SU-DHL-6 (cell line): ENCODE measurements around the gene C1orf52.
A peak's percentile ranks its signal among the peaks of the same experiment; 100 is the strongest.

ENCODE experiments used
- H2AFZ ChIP-seq: fragments of 200-600 bp; sonication (generic); 2 replicates; pipeline ENCODE4 v1.6.1; 2014; ENCODE audit warnings: low read depth, mild to moderate bottlenecking, moderate library complexity, mixed read lengths, antibody characterized with exemption, low read length; ENCODE audit not compliant: severe bottlenecking
- H3F3A ChIP-seq: fragments of 200-600 bp; shearing (Covaris generic); 2 replicates; pipeline ENCODE4 v1.6.0; 2016; ENCODE audit warnings: antibody characterized with exemption, mild to moderate bottlenecking; ENCODE audit not compliant: insufficient read depth
- H3K27ac ChIP-seq: fragments of 200-600 bp; sonication (generic); 2 replicates; pipeline ENCODE4 v1.5.1; 2016; ENCODE audit warnings: low read depth, mild to moderate bottlenecking, low read length, moderate library complexity, mixed read lengths
- H3K27me3 ChIP-seq: fragments of 200-600 bp; sonication (generic), shearing (Covaris generic); 2 replicates; pipeline ENCODE4 v1.6.0; 2014; ENCODE audit warnings: mild to moderate bottlenecking, low read length
- H3K36me3 ChIP-seq: fragments of 200-600 bp; sonication (generic); 2 replicates; pipeline ENCODE4 v1.6.1; 2014; ENCODE audit warnings: mild to moderate bottlenecking, low read length, mixed read lengths
- H3K4me2 ChIP-seq: fragments of 300-600, 200-600 bp; shearing (Covaris generic), sonication (generic); 2 replicates; pipeline ENCODE4 v1.6.0; 2014; ENCODE audit warnings: low read length, low read depth, mild to moderate bottlenecking; ENCODE audit not compliant: poor library complexity, severe bottlenecking
- H3K4me3 ChIP-seq: fragments of 200-600 bp; sonication (generic); 2 replicates; pipeline ENCODE4 v1.5.1; 2014; ENCODE audit warnings: antibody characterized with exemption, low read length, mild to moderate bottlenecking, mixed read lengths; ENCODE audit not compliant: insufficient read depth, poor library complexity, severe bottlenecking
- H3K79me2 ChIP-seq: fragments of 200-600 bp; sonication (generic); 2 replicates; pipeline ENCODE4 v1.6.1; 2014; ENCODE audit warnings: mild to moderate bottlenecking, low read length, moderate library complexity; ENCODE audit not compliant: insufficient read depth
- H3K9ac ChIP-seq: fragments of 200-600 bp; sonication (generic); 2 replicates; pipeline ENCODE4 v1.7.0; 2014; ENCODE audit warnings: mild to moderate bottlenecking, low read length
- H3K9me2 ChIP-seq: fragments of 200-600 bp; sonication (generic); replicated peaks from 2 replicates; pipeline ENCODE4 v1.6.1; 2014; ENCODE audit warnings: low read length; ENCODE audit not compliant: insufficient read depth
- H3K9me3 ChIP-seq: fragments of 200-600 bp; sonication (generic); 2 replicates; pipeline ENCODE4 v1.6.1; 2014; ENCODE audit warnings: low read length, mixed read lengths; ENCODE audit not compliant: insufficient read depth
- H4K20me1 ChIP-seq: fragments of 200-600 bp; sonication (generic); 2 replicates; pipeline ENCODE4 v1.6.1; 2014; ENCODE audit warnings: low read depth, mild to moderate bottlenecking, antibody characterized with exemption, low read length, moderate library complexity, mixed read lengths
- EZH2phosphoT487 ChIP-seq: fragments of 200-600 bp; sonication (generic), shearing (Covaris generic); conservative IDR thresholded peaks from 2 replicates; pipeline ENCODE4 v1.6.1; 2018; ENCODE audit warnings: mild to moderate bottlenecking, antibody characterized with exemption, low read length, moderate library complexity, mixed read lengths
- TF ChIP-seq, protein P1 (sequence below): fragments of 200-600 bp; sonication (generic); IDR thresholded peaks from one replicate; pipeline ENCODE4 v1.5.1; 2017; ENCODE audit warnings: antibody characterized with exemption, mild to moderate bottlenecking, low read length, moderate library complexity; ENCODE audit not compliant: insufficient read depth, poor library complexity, severe bottlenecking

Gene C1orf52

DNA sequence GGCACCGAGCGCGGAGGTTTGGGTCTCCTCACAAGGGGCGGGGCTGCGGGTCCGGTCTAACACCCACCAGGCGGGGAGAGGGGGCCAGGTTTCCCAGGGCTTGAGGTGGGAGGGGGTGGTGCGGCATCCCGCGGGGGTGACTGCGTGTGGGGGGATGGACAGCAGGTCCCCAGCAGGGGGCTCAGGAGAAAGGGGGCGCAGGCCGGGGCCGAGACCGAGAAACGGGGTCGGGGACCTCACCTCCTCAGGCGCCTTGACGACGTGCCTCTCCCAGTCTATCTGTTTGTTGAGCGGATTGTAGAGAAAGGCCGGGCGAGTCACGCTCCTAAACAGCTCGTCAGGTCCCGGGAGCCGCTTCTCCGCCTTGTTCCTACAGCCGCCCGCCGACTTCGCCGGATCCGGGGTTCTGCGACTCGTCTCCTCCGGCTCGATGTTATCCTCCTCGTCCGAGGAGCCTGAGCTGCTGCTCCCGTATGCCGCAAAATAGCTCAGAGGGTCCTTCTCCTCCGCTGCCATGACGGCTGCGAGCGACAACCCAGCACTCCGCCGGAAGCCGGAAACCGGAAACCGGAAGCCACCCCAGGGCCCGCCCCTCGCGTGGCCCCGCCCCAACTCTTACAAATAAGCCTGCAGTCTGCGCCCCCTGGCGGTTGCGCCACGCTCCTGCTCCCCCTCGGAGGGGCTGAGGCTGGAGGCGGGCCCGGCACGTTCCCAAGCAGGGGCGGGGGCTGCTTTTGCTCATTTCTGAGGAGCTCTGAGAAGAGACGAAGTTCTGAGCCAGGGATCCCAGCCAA, at the start of gene C1orf52:
TSS of gene C1orf52 (minus strand) at position 545 of the 794 bp plus-strand sequence. CDS start at position 516, 29 bp downstream.
- H3K9me3 ChIP-seq = no peaks in the 10 kb centered on the region
- no peak within 1 kb of the TSS for H3K27ac ChIP-seq
- H3K79me2 ChIP-seq = peaks cover 25% of the 10 kb centered on the region
- H3K9me2 ChIP-seq = no peaks in the 10 kb centered on the region
- peak within 1 kb of the TSS; percentile 92 for H3K4me3 ChIP-seq
- H3F3A ChIP-seq = peaks cover 9% of the 10 kb centered on the region; the same call in 1 of the 2 replicates
- peak within 1 kb of the TSS; percentile 90 for H2AFZ ChIP-seq
- TF ChIP-seq, protein P1, sequence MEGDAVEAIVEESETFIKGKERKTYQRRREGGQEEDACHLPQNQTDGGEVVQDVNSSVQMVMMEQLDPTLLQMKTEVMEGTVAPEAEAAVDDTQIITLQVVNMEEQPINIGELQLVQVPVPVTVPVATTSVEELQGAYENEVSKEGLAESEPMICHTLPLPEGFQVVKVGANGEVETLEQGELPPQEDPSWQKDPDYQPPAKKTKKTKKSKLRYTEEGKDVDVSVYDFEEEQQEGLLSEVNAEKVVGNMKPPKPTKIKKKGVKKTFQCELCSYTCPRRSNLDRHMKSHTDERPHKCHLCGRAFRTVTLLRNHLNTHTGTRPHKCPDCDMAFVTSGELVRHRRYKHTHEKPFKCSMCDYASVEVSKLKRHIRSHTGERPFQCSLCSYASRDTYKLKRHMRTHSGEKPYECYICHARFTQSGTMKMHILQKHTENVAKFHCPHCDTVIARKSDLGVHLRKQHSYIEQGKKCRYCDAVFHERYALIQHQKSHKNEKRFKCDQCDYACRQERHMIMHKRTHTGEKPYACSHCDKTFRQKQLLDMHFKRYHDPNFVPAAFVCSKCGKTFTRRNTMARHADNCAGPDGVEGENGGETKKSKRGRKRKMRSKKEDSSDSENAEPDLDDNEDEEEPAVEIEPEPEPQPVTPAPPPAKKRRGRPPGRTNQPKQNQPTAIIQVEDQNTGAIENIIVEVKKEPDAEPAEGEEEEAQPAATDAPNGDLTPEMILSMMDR = peak; percentile 93
- no peak for TF ChIP-seq EZH2phosphoT487
- H3K36me3 ChIP-seq = peaks cover 23% of the 10 kb centered on the region; the same call in 1 of the 2 replicates
- peaks cover 7% of the 10 kb centered on the region for H4K20me1 ChIP-seq
- H3K4me2 ChIP-seq = peak within 1 kb of the TSS; percentile 92
- H3K27me3 ChIP-seq = no peaks in the 10 kb centered on the region
- peak within 1 kb of the TSS; percentile 85 for H3K9ac ChIP-seq

DNA sequence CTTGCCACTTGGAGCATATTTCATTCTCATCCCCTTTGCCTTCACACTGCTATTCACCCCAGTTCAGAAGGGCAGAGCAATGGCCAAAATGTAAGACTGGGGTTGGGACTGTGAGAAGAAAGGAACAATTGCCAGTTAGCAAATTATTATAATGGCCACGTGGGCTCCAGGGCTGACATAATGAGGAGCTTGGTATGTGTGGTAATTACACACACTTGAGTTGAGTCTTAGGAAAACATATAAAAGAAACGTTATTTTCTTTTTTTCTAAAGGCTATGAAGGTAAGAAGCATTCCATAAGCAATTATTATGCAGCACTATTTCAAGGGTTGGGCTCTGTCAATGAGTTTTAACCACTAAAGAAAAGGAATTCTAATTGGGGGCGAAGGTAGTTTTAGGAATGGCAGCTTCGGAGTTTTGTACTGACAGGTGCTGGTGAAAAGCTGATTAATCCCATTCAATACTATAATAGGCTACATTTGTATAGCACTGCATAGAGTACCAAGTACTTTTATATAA, 49.4 kb upstream of the C1orf52 start:
- Histone ChIP-seq H3K27ac (no peak overlapping the region), H3K4me2 (no peak overlapping the region), H3K36me3 (no peaks in the 10 kb centered on the region), H3K9me2 (no peaks in the 10 kb centered on the region), H3K79me2 (no peaks in the 10 kb centered on the region), H3K4me3 (no peak overlapping the region), H3F3A (no peaks in the 10 kb centered on the region), H4K20me1 (no peaks in the 10 kb centered on the region), H3K27me3 (no peaks in the 10 kb centered on the region), H3K9me3 (no peaks in the 10 kb centered on the region), H3K9ac (no peak overlapping the region), H2AFZ (no peak overlapping the region)
- TF ChIP-seq, protein P1 = no peak
- no peak for TF ChIP-seq EZH2phosphoT487

DNA sequence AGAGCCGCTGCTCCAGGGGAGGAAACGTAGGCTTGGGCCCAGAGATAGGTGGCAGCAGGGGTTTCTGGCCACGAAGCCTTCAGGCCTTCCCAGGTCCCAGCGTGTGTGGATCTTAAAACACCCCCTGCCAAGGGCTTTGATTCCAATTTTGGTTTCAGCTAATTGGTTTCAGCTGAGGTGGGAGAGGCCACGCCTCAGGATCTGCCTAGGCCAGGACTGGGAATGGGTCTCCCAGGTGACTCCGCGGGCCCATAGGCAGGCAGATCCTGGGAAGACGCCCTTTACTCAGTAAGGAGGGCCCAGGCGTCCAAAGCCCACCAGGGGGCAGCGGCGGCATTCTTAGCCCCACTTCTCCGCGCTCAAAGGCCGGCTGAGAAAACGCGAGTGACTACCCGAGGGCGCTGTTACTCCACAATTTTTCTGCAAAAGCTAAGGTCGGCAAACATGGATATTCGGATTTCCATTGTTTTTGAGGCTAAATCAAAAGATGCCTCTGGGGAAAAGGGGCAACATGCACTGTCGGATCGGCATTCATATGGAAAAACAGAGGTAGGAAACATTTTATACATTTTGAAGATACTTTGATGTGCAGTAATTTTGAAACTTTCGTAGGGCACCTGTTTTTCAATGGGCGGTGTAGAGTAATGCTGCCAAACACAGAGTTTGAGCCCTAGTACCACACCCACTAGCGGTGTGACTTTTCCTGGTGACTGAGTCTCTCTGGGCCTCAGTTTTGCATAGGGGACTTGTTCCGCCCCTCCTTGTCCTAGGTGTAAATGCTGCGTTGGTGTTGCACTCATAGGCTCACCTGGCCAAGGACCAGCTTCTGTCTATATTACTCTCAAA, 48.7 kb upstream of the C1orf52 start:
- Histone ChIP-seq H3K79me2 (no peaks in the 10 kb centered on the region), H3K4me2 (peak overlapping the region; percentile 26)

More for the DNA sequence above, 48.7 kb upstream of the C1orf52 start:
- no peak overlapping the region for H3K27ac ChIP-seq
- TF ChIP-seq, protein P1 = peak; percentile 95
- no peak for TF ChIP-seq EZH2phosphoT487
- no peak overlapping the region for H3K4me3 ChIP-seq
- no peaks in the 10 kb centered on the region for H3K36me3 ChIP-seq
- H3K9ac ChIP-seq = no peak overlapping the region
- no peaks in the 10 kb centered on the region for H3F3A ChIP-seq
- H3K9me2 ChIP-seq = no peaks in the 10 kb centered on the region
- no peaks in the 10 kb centered on the region for H4K20me1 ChIP-seq
- H3K27me3 ChIP-seq = no peaks in the 10 kb centered on the region
- H2AFZ ChIP-seq = peak overlapping the region; percentile 27
- H3K9me3 ChIP-seq = no peaks in the 10 kb centered on the region
